Right lobe of liver (tissue), 6 donors: ENCODE results near the gene PKP4. TPM values are rescaled to one million over a fixed set of nuclear protein-coding genes. Genes with fewer than 3 reads are reported as not detected.

Experiments
- ATAC-seq, 4 donors: fragments of 200-7000 bp; cut with Tn5 transposase; one replicate each; pipeline ENCODE4 v1.9.1; 2020; ENCODE audit warnings: mild to moderate bottlenecking in 4 of 4, moderate library complexity in 4 of 4
- DNase-seq, 3 donors: peaks; one replicate each; pipeline ENCODE4 v3.0.0-alpha.2; 2020
- H3K27ac ChIP-seq, 3 donors: fragments of 200-600 bp; one replicate each; pipeline ENCODE4 v1.8.0; 2022
- H3K27me3 ChIP-seq, 2 donors: fragments of 200-600 bp; one replicate each; pipeline ENCODE4 v1.8.0; 2022
- H3K36me3 ChIP-seq, 4 donors: fragments of 200-600 bp; sonication (generic) in 1 of 4; one replicate each; pipeline versions ENCODE4 v1.5.1 to v1.8.0; 2017 to 2022; ENCODE audit warnings: control low read depth in 1 of 4
- H3K4me1 ChIP-seq, 4 donors: fragments of 200-600 bp; sonication (generic) in 1 of 4; one replicate each; pipeline versions ENCODE4 v1.5.1 to v1.8.0; 2017 to 2022; ENCODE audit warnings: control low read depth in 1 of 4
- H3K4me3 ChIP-seq, 3 donors: fragments of 200-600 bp; one replicate each; pipeline ENCODE4 v1.8.0; 2022
- H3K9me3 ChIP-seq, 4 donors: fragments of 200-600 bp; sonication (generic) in 1 of 4; one replicate each; pipeline versions ENCODE4 v1.5.1 to v1.8.0; 2017 to 2022; ENCODE audit warnings: control low read depth in 1 of 4
- POLR2A ChIP-seq: fragments of 450-650 bp; IDR thresholded peaks from one replicate; pipeline ENCODE4 v1.6.1; 2017; ENCODE audit warnings: antibody characterized with exemption, mild to moderate bottlenecking
- WGBS: methylation state at CpG from one replicate; pipeline ENCODE4 v1.1.6; 2018; ENCODE audit warnings: low coverage, low lambda C conversion rate; ENCODE audit not compliant: insufficient coverage; ENCODE audit errors: missing lambda C conversion rate; 5-methylcytosine and 5-hydroxymethylcytosine counted together
- intact Hi-C, 2 donors: fragments of 100-400 bp; cut with DNase I; formaldehyde crosslinking; loops; one replicate each; pipeline versions ENCODE4 v1.11.2 to v1.14.1; 2022
- total RNA-seq, 6 experiments: library from RNA; depleted of rRNA in 2 of 6; stranded (reverse); fragments of >200 nt in 2 of 6; fragmentation: NEBNext Ultra II Directional in 3 of 6; extraction: Animal tissue kit (Norgen Biotek cat#: 25700) in 3 of 6; gene quantifications; one replicate each; pipeline versions ENCODE4 v1.1.0 to v1.2.4, GENCODE V29; 2016 to 2023
- TF ChIP-seq, protein P1 (sequence below), 4 donors: fragments of 200-600 bp in 3 of 4; fragments of 450-650 bp in 1 of 4; IDR thresholded peaks; one replicate each; pipeline versions ENCODE4 v1.5.1 to v1.8.0; 2016 to 2022; ENCODE audit warnings: antibody characterized with exemption in 4 of 4, mild to moderate bottlenecking in 2 of 4
- donor health status: DM: no; HTN: yes; CAD: no.
- donor health status: DM: no; HTN: no; CAD: no.
- donor health status: DM: no; HTN: no; CAD: no.
- donor health status: DM: no; HTN: yes; CAD: no.
- donor health status: DM: no; HTN: yes; CAD: no.

PKP4 gene
- total RNA-seq, 6 experiments from 2014 or later: 27.2 to 41.6 (median 33.2) TPM

DNA sequence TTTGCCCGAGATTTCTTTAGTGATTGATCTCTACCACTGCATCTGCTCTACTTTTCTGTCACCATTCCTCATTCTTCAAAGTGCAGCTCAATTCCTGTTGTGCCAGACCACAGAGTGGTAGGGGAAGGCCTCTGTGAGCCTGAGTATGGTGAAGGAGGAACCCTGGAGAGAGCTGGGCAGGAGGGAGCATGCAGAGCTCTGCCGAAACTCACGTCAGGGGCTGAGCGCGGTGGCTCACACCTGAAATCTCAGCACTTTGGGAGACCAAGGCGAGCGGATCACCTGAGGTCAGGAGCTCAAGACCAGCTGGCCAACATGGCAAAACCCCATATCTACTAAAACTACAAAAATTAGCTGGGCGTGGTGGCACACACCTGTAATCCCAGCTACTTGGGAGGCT is 54.1 kb downstream of the PKP4 start:
- H3K27me3 ChIP-seq: no peaks in the 10 kb centered on the region
- DNase-seq: no peak
- TF ChIP-seq POLR2A: no peak
- TF ChIP-seq, protein P1, sequence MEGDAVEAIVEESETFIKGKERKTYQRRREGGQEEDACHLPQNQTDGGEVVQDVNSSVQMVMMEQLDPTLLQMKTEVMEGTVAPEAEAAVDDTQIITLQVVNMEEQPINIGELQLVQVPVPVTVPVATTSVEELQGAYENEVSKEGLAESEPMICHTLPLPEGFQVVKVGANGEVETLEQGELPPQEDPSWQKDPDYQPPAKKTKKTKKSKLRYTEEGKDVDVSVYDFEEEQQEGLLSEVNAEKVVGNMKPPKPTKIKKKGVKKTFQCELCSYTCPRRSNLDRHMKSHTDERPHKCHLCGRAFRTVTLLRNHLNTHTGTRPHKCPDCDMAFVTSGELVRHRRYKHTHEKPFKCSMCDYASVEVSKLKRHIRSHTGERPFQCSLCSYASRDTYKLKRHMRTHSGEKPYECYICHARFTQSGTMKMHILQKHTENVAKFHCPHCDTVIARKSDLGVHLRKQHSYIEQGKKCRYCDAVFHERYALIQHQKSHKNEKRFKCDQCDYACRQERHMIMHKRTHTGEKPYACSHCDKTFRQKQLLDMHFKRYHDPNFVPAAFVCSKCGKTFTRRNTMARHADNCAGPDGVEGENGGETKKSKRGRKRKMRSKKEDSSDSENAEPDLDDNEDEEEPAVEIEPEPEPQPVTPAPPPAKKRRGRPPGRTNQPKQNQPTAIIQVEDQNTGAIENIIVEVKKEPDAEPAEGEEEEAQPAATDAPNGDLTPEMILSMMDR (IDR thresholded peaks at IDR 0.05): no peak
- no peak overlapping the region for H3K27ac ChIP-seq
- no peaks in the 10 kb centered on the region for H3K9me3 ChIP-seq
- H3K4me3 ChIP-seq: no peak overlapping the region
- no peak for ATAC-seq
- WGBS: 97% methylated on average over 7 of the region's 8 CpGs
- no peaks in the 10 kb centered on the region for H3K36me3 ChIP-seq
- intact Hi-C loops: no loop called here
- H3K4me1 ChIP-seq: no peaks in the 10 kb centered on the region

DNA sequence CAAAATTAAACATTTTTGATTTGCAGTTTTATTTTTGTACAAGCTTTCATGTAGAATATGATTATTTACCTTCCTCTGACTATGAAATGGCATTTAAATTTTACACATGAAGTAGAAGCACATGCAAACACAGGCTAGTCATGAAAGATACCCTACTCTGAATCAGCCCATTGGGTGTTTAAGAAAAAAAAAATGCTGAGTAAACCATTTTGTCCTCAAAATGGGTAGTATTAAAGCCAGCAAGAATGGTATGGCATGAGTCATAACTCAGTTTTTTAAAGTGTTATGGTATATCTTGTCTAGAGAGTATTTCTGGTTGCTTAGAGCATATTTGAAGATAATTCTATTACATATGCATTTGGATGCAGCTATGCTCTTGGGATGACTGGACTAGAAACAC is 55.0 kb downstream of the PKP4 start:
- no peaks in the 10 kb centered on the region for H3K4me1 ChIP-seq
- H3K4me3 ChIP-seq: no peak overlapping the region
- no peaks in the 10 kb centered on the region for H3K27me3 ChIP-seq
- H3K9me3 ChIP-seq: no peaks in the 10 kb centered on the region
- H3K27ac ChIP-seq: no peak overlapping the region
- intact Hi-C loops: no loop called here
- no peak for TF ChIP-seq POLR2A
- TF ChIP-seq, protein P1 (IDR thresholded peaks at IDR 0.05): no peak
- H3K36me3 ChIP-seq: no peaks in the 10 kb centered on the region
- DNase-seq: no peak
- no peak for ATAC-seq

DNA sequence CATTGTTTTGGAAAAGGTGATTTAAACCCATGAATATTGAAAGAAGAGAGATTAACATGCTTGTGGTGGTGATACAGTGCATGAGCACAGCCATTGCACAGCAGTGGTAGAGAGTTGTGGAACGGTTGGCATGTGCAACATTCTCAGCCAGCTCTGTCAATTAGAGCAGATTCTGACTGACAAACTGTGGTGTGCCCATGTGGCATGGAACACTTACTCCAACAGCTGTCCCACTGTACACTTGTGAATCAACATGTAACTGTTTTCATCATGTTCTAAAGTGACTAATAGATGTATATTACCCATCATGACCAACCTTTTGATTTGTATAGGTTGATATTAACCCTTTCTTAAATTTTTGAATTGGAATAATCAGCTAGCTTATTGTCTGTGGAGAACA is 55.6 kb downstream of the PKP4 start:
- 83% methylated on average over 1 of the region's 1 CpG for WGBS
- Histone ChIP-seq H3K36me3 (no peaks in the 10 kb centered on the region), H3K27ac (no peak overlapping the region), H3K4me1 (no peaks in the 10 kb centered on the region), H3K27me3 (no peaks in the 10 kb centered on the region), H3K4me3 (no peak overlapping the region), H3K9me3 (no peaks in the 10 kb centered on the region)
- intact Hi-C loops: no loop called here
- TF ChIP-seq, protein P1 (IDR thresholded peaks at IDR 0.05): no peak
- TF ChIP-seq POLR2A: no peak
- ATAC-seq (no peak), DNase-seq (no peak)

DNA sequence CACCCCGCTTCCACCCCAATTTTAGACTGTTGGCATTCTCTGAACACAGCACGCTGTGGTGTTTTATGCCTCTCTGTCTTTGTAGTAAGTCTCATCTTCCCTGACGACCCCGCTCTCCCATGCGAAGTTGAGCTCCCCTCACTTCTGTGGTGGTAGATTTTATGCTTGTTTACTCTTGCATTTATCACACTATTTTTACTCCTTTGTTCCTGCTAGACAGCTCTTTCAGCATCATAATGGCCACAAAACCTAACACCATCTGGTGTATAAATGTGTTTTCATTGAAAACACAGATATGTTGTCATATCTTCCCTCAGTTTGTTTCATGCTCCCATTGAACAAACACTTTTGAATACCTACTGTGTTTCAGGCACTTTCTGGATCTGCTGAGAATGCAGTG is 57.1 kb downstream of the PKP4 start:
- Histone ChIP-seq H3K9me3 (no peaks in the 10 kb centered on the region), H3K27ac (no peak overlapping the region), H3K36me3 (no peaks in the 10 kb centered on the region), H3K27me3 (no peaks in the 10 kb centered on the region), H3K4me1 (no peaks in the 10 kb centered on the region), H3K4me3 (no peak overlapping the region)
- TF ChIP-seq, protein P1 (IDR thresholded peaks at IDR 0.05): no peak
- TF ChIP-seq POLR2A: no peak
- 80% methylated on average over 1 of the region's 5 CpGs for WGBS
- intact Hi-C loops: no loop called here
- DNase-seq (no peak), ATAC-seq (no peak)

DNA sequence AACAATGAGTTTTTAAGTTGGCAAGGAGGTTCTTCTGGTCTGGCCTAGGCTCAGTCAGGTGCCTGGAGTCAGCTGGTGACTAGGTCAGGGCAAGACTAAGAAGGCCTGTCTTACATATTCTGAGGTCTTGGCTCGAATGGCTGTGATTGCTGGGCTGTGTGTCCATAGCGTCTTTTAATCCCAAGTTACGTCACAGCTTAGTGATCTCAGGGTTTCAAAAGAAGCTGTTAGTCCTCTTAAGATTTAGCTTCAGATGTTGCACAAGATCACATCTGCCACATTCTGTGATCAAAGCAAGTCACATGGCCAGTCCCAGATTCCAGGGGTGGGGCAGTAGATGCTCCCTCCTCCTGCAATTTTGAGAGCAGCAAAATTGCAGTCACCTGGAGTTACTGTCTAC is 61.3 kb downstream of the PKP4 start:
- H3K27me3 ChIP-seq: no peaks in the 10 kb centered on the region
- H3K27ac ChIP-seq: no peak overlapping the region
- H3K4me1 ChIP-seq: no peaks in the 10 kb centered on the region
- TF ChIP-seq POLR2A: no peak
- TF ChIP-seq, protein P1 (IDR thresholded peaks at IDR 0.05): no peak
- 80% methylated on average over 2 of the region's 3 CpGs for WGBS
- DNase-seq (no peak), ATAC-seq (peak in 1 of 4 donors; percentile 18)
- H3K4me3 ChIP-seq: no peak overlapping the region
- H3K9me3 ChIP-seq: no peaks in the 10 kb centered on the region
- intact Hi-C loops: no loop called here
- no peaks in the 10 kb centered on the region for H3K36me3 ChIP-seq
